T-helper 1 cell (primary cell): ENCODE data around the gene PPIG.
A peak's percentile ranks its signal among the peaks of the same experiment; 100 is the strongest.
"Not testable (repeated sequence)": the region's sequence is repeated elsewhere in the genome, so short reads cannot be mapped to it uniquely, and the experiment has no call there.

Experiments used
- DNase-seq, 5 donors: peaks; one replicate each; pipeline ENCODE4 v3.0.0-alpha.2; 2012 to 2020

Gene PPIG

GRCh38 chr2:169664978-169665930 is 81.1 kb downstream of the PPIG start:
- DNase-seq = no peak

GRCh38 chr2:169667583-169667982 is 83.4 kb downstream of the PPIG start:
- no peak for DNase-seq

GRCh38 chr2:169670215-169670651 is 86.1 kb downstream of the PPIG start:
- DNase-seq = no peak

GRCh38 chr2:169670937-169671336 is 86.8 kb downstream of the PPIG start:
- DNase-seq = no peak

- no peak for DNase-seq
Measured at GRCh38 chr2:169672406-169672805, 88.3 kb downstream of the PPIG start.

GRCh38 chr2:169673106-169673505 is 89.0 kb downstream of the PPIG start:
- no peak for DNase-seq

GRCh38 chr2:169673921-169674320 is 89.8 kb downstream of the PPIG start:
- DNase-seq = no peak

GRCh38 chr2:169676357-169676756 is 92.2 kb downstream of the PPIG start:
- DNase-seq = no peak

GRCh38 chr2:169676850-169677249 is 92.7 kb downstream of the PPIG start:
- no peak for DNase-seq

GRCh38 chr2:169683054-169683424 is 98.9 kb downstream of the PPIG start:
- DNase-seq = peak in 1 of 5 donors; percentile 85

GRCh38 chr2:169683425-169684134 is 99.4 kb downstream of the PPIG start:
- peak in 1 of 5 donors; percentile 42 for DNase-seq

- DNase-seq = no peak
Measured at GRCh38 chr2:169684135-169684565, 100.0 kb downstream of the PPIG start.

- not testable (repeated sequence) for DNase-seq
Measured at GRCh38 chr2:169684712-169685111, 100.6 kb downstream of the PPIG start.

GRCh38 chr2:169686825-169687224 is 102.7 kb downstream of the PPIG start:
- DNase-seq = not testable (repeated sequence)

- not testable (repeated sequence) for DNase-seq
Measured at GRCh38 chr2:169687943-169688342, 103.8 kb downstream of the PPIG start.

- DNase-seq = no peak
Measured at GRCh38 chr2:169690958-169691357, 106.8 kb downstream of the PPIG start.
